Stimulated activated memory B cell treated with anti-CD40 and anti-IgM and Interleukin-4, amounts not matched to agents 10 μg/mL and 1 μg/mL and 100 μg/mL, for 72 hours (primary cell): ENCODE measurements around the gene SERHL2.
"Not testable (repeated sequence)": the region's sequence is repeated elsewhere in the genome, so short reads cannot be mapped to it uniquely, and the experiment has no call there.

Source experiments
- ATAC-seq: fragments of 150-1000 bp; cut with Tn5 transposase; 2 replicates; pipeline ENCODE4 v1.10.0; 2021
- H3K27ac Mint-ChIP-seq: one replicate; pipeline ENCODE4 v1.8.0; 2022; ENCODE audit warnings: mild to moderate bottlenecking, mixed read lengths
- H3K27me3 Mint-ChIP-seq: one replicate; pipeline ENCODE4 v1.8.0; 2022; ENCODE audit warnings: mixed read lengths
- H3K36me3 Mint-ChIP-seq: one replicate; pipeline ENCODE4 v1.8.0; 2022; ENCODE audit warnings: mixed read lengths
- H3K4me1 Mint-ChIP-seq: one replicate; pipeline ENCODE4 v1.8.0; 2022; ENCODE audit warnings: mixed read lengths
- H3K4me3 Mint-ChIP-seq: one replicate; pipeline ENCODE4 v1.8.0; 2022; ENCODE audit warnings: mild to moderate bottlenecking, moderate library complexity, mixed read lengths
- H3K9me3 Mint-ChIP-seq: one replicate; pipeline ENCODE4 v1.8.0; 2022; ENCODE audit warnings: mixed read lengths

SERHL2 gene

DNA sequence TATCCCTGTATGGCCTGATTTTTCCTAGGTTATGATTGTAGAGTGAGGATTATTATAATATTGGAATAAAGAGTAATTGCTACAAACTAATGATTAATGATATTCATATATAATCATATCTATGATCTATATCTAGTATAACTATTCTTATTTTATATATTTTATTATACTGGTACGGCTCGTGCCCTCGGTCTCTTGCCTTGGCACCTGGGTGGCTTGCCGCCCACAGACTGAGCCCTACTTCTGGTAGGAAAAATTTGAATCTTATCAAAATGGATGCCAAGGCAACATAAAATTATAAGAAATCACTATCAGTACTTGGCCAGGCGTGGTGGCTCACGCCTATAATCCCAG is 1.5 kb upstream of the SERHL2 start:
- peak overlapping the region; percentile 96 for H3K27ac Mint-ChIP-seq
- H3K4me3 Mint-ChIP-seq: peak overlapping the region; percentile 86
- not testable (repeated sequence) for ATAC-seq

GRCh38 chr22:42560381-42560780 is 6.6 kb downstream of the SERHL2 start:
- no peaks in the 10 kb centered on the region for H3K9me3 Mint-ChIP-seq
- H3K4me3 Mint-ChIP-seq: no peak overlapping the region
- no peak for ATAC-seq
- H3K27me3 Mint-ChIP-seq: no peaks in the 10 kb centered on the region
- H3K27ac Mint-ChIP-seq: peak overlapping the region; percentile 80
- H3K36me3 Mint-ChIP-seq: no peaks in the 10 kb centered on the region
- H3K4me1 Mint-ChIP-seq: peaks cover 24% of the 10 kb centered on the region

More for the DNA sequence above, 1.5 kb upstream of the SERHL2 start:
- not testable (repeated sequence) for H3K36me3 Mint-ChIP-seq, H3K9me3 Mint-ChIP-seq, H3K27me3 Mint-ChIP-seq
- peaks cover 45% of the 10 kb centered on the region for H3K4me1 Mint-ChIP-seq

DNA sequence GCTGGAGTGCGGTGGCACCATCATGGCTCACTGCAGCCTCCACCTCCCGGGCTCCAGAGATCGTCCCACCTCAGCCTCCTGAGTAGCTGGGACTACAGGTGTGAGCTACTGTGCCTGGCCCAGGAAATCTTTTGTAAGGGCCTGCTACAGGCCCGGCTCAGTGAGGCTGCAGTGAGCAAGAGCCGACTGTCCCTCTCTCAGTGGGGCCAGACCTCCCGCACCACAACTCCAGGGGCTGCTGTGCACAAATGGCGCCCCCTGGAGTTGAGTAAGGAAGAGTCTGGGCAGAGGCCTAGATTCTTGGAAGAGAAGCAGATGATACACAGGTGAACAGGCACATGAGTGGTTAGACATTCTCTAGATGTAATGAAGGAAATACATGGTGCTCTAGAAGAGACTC is 7.0 kb downstream of the SERHL2 start:
- Mint-ChIP-seq H3K9me3 (no peaks in the 10 kb centered on the region), H3K27ac (peak overlapping the region; percentile 80)

DNA sequence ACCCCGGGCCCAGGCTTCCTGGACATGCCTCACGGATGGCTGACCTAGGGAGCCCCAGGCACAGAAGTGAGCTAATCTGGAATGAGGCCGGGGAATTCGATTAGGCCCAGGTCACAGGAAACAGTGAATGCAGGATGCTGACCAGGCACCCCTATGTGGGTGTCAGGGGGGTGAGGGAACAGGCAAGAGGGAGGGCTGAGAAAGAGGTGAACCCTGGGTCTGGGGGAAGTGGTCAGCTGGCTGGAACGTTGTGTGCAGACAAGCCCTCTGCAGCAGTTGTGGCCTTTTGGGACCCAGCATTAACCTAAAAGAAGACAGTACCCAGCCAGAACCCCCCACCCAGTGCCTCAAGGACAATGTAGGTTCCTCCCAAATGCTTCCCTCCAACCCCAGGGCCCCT is 8.1 kb downstream of the SERHL2 start:
- H3K9me3 Mint-ChIP-seq: no peaks in the 10 kb centered on the region
- ATAC-seq: no peak
- H3K27ac Mint-ChIP-seq: peak overlapping the region; percentile 80
- H3K36me3 Mint-ChIP-seq: no peaks in the 10 kb centered on the region
- peaks cover 24% of the 10 kb centered on the region for H3K4me1 Mint-ChIP-seq
- H3K4me3 Mint-ChIP-seq: no peak overlapping the region
- H3K27me3 Mint-ChIP-seq: no peaks in the 10 kb centered on the region

More for the DNA sequence above, 7.0 kb downstream of the SERHL2 start:
- ATAC-seq: no peak
- Mint-ChIP-seq H3K4me3 (no peak overlapping the region), H3K27me3 (no peaks in the 10 kb centered on the region), H3K36me3 (no peaks in the 10 kb centered on the region), H3K4me1 (peaks cover 24% of the 10 kb centered on the region)

DNA sequence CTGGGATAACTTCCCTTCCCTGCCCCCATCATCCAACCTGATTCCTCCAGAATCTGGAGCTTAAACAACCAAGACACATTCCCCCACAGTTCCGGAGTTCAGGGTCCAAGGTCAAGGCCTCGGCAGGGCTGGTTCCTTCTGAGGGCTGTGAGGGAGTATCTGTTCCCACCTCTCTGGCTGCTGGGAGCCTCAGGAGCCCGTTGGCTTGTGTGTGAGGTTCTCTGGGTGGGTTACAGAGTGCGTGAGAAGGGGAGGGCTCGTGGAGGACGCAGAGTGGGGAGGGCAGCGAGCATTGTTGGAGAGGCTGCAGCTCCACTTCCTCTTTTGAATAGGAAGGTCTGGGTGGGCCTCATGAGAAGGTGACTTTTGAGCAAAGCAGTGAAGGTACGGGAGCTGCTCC is 8.5 kb downstream of the SERHL2 start:
- H3K4me1 Mint-ChIP-seq: peaks cover 24% of the 10 kb centered on the region
- peak overlapping the region; percentile 80 for H3K27ac Mint-ChIP-seq
- H3K9me3 Mint-ChIP-seq: no peaks in the 10 kb centered on the region
- ATAC-seq: peak; percentile 95
- peak overlapping the region; percentile 3 for H3K4me3 Mint-ChIP-seq
- no peaks in the 10 kb centered on the region for H3K27me3 Mint-ChIP-seq
- no peaks in the 10 kb centered on the region for H3K36me3 Mint-ChIP-seq

DNA sequence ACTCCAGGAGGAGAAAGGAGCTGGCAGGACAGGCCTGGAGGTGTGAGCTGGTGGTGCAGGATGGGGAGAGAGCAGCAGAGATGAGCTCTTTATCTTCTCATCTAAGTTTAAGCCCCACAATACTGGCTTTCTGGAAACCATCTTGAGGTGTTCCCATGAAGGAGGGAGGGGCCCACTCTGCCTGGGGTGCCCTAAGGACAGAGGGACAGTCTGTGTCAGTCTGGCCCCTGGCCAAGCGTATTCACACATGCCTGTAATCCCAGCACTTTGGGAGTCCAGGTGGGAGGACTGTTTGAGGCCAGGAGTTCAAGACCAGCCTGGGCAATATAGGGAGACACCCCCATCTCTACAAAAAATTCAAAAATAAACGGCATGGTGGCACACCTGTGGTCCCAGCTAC is 8.9 kb downstream of the SERHL2 start:
- H3K27ac Mint-ChIP-seq: peak overlapping the region; percentile 80
- no peaks in the 10 kb centered on the region for H3K9me3 Mint-ChIP-seq
- H3K27me3 Mint-ChIP-seq: no peaks in the 10 kb centered on the region
- no peak for ATAC-seq
- no peak overlapping the region for H3K4me3 Mint-ChIP-seq
- no peaks in the 10 kb centered on the region for H3K36me3 Mint-ChIP-seq
- H3K4me1 Mint-ChIP-seq: peaks cover 24% of the 10 kb centered on the region

DNA sequence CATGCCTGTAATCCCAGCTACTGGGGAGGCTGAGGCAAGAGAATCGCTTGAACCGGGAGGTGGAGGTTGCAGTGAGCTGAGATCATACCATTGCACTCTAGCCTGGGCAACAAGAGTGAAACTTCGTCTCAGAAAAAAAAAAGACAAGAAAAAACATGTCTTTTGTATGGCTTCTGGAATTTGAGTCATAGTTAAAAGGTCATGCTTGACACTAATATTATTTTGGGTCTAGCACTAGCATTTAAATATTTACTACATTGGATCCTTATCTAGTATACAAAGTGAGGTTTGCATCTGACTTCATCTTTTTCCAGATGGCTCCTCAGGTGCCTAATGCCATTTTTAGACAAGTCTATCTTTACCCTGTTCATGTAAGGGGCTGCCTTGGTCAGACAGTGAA is 10.2 kb downstream of the SERHL2 start:
- not testable (repeated sequence) for H3K9me3 Mint-ChIP-seq, H3K27me3 Mint-ChIP-seq, H3K27ac Mint-ChIP-seq, ATAC-seq, H3K36me3 Mint-ChIP-seq, H3K4me3 Mint-ChIP-seq
- H3K4me1 Mint-ChIP-seq: peaks cover 24% of the 10 kb centered on the region

DNA sequence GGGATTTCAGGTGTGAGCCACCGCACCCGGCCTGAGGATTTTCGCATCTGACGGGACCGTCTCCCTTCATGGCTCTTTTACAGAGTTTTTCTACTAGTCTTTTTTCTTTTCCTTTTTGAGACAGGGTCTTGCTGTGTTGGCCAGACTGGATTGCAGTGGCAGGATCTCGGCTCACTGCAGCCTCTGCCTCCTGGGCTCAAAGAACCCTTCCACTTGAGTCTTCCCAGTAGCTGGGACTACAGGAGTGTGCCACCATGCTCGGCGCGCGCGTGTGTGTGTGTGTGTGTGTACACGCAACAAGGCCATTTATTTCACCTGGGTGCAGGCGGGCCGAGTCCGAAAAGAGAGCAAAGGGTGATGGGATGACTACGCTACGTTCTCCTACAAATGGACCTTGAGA is 10.9 kb downstream of the SERHL2 start:
- Mint-ChIP-seq H3K9me3 (no peaks in the 10 kb centered on the region), H3K4me1 (peaks cover 24% of the 10 kb centered on the region), H3K4me3 (no peak overlapping the region), H3K27ac (no peak overlapping the region), H3K27me3 (no peaks in the 10 kb centered on the region), H3K36me3 (no peaks in the 10 kb centered on the region)
- ATAC-seq: no peak

- H3K36me3 Mint-ChIP-seq: peaks cover 6% of the 10 kb centered on the region
- no peak overlapping the region for H3K27ac Mint-ChIP-seq
Observed at GRCh38 chr22:42565956-42566355, 12.2 kb downstream of the SERHL2 start.

GRCh38 chr22:42567950-42568349 is 14.2 kb downstream of the SERHL2 start:
- not testable (repeated sequence) for H3K27ac Mint-ChIP-seq, ATAC-seq

More at GRCh38 chr22:42565956-42566355, 12.2 kb downstream of the SERHL2 start:
- Mint-ChIP-seq H3K4me1 (peaks cover 20% of the 10 kb centered on the region), H3K27me3 (no peaks in the 10 kb centered on the region), H3K9me3 (no peaks in the 10 kb centered on the region), H3K4me3 (no peak overlapping the region)
- ATAC-seq: no peak

DNA sequence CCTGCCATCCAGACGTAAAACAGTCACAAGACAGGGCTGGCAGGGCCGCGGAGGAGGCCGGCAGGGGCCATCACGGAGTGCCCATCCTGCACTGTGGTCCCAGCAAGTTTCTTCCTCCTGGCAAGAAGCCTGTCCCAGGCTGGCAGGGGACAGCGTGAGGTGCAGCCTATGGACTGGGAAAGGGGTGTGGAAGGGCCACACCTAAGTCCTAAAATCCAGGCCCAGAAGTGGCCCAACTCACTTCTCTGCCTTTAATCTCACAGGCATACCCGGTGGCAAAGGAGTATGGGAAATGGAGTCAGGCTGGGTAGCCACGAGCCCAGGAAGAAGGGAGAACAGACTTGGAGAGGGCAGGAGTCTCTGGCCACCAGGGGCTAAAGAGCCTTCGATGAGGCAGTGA is 16.8 kb downstream of the SERHL2 start:
- H3K27ac Mint-ChIP-seq, H3K4me3 Mint-ChIP-seq, H3K9me3 Mint-ChIP-seq, H3K27me3 Mint-ChIP-seq, ATAC-seq, H3K4me1 Mint-ChIP-seq: not testable (repeated sequence)
- peaks cover 15% of the 10 kb centered on the region for H3K36me3 Mint-ChIP-seq

More at GRCh38 chr22:42567950-42568349, 14.2 kb downstream of the SERHL2 start:
- peaks cover 11% of the 10 kb centered on the region for H3K36me3 Mint-ChIP-seq
- H3K4me1 Mint-ChIP-seq, H3K27me3 Mint-ChIP-seq, H3K9me3 Mint-ChIP-seq, H3K4me3 Mint-ChIP-seq: not testable (repeated sequence)

DNA sequence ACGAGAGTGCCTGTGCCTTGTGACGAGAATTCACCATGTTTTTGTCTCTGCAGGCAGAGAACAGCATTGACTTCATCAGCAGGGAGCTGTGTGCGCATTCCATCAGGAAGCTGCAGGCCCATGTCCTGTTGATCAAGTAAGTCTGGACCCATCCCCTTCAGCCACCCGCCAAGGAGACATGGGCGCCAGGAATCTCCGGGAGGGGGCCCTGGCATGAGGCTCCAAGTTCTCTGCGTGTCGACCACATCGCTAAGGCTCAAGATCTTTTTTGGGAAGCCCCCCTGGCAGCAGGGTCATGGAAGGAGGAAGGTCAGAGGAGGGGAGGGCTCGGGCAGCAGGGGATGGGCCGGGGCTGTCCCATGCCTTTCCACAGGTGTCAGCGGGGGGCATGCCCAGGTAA is 17.3 kb downstream of the SERHL2 start:
- peaks cover 20% of the 10 kb centered on the region for H3K36me3 Mint-ChIP-seq
- H3K9me3 Mint-ChIP-seq, H3K4me3 Mint-ChIP-seq, H3K27ac Mint-ChIP-seq, H3K4me1 Mint-ChIP-seq, H3K27me3 Mint-ChIP-seq: not testable (repeated sequence)
- peak; percentile 38 for ATAC-seq

- H3K27ac Mint-ChIP-seq, ATAC-seq, H3K4me1 Mint-ChIP-seq, H3K4me3 Mint-ChIP-seq, H3K9me3 Mint-ChIP-seq, H3K27me3 Mint-ChIP-seq: not testable (repeated sequence)
- peaks cover 38% of the 10 kb centered on the region for H3K36me3 Mint-ChIP-seq
Observed at GRCh38 chr22:42574046-42574445, 20.3 kb downstream of the SERHL2 start.

DNA sequence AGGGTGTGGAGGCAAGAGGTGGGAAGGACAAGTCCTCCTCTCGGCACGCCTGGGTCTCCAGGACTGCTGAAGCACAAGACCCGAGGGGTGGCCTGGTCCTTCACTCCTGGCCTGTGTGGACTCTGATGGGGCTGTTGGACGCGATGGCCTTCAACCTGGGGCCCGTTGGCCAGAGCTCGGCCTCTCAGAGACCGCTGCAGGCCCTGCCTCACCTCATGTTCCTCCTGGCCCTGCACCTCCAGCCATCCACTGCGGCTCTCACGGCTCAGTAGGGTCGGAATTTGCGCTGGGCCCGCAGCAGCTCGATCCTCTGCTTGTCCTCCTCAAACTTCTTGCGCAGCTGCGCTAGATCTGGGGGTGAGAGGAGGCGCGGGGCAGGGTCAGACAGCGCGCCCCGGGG is 20.7 kb downstream of the SERHL2 start:
- H3K36me3 Mint-ChIP-seq: peaks cover 38% of the 10 kb centered on the region
- not testable (repeated sequence) for H3K9me3 Mint-ChIP-seq, H3K27me3 Mint-ChIP-seq, ATAC-seq, H3K27ac Mint-ChIP-seq, H3K4me3 Mint-ChIP-seq, H3K4me1 Mint-ChIP-seq

DNA sequence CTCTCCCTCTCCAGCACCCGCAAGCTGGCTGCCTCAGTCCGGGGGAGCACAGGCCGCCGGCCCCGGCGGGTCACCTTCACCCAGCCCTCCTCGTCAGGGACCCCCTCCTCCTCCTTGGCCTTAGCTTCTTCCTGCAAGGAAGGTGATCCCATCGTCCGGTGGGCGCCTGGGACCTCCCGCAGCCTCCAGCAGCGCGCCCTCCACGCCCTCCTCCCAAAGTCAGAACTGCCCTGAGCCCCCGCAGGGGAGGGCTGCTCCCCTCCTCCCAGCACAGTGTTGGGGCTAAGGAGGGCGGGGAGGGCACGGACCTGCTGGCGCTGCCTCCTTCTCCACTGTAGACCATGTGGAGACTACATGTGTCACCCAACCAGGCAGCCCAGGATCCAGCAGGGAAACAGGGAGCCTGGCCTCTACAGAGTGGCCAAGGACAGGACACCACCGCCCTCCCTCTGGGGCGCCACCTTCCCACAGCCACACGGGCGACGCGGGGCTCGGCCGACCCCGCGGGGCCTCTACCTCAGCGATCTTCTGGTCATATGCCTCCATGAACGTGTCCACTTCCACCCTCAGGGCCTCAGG is 22.3 kb downstream of the SERHL2 start:
- not testable (repeated sequence) for H3K9me3 Mint-ChIP-seq, H3K4me3 Mint-ChIP-seq, H3K27me3 Mint-ChIP-seq, H3K4me1 Mint-ChIP-seq, H3K27ac Mint-ChIP-seq
- H3K36me3 Mint-ChIP-seq: peaks cover 30% of the 10 kb centered on the region
- peak; percentile 21 for ATAC-seq

GRCh38 chr22:42577141-42577540 is 23.4 kb downstream of the SERHL2 start:
- Mint-ChIP-seq H3K4me1 (peaks cover 14% of the 10 kb centered on the region), H3K36me3 (peaks cover 30% of the 10 kb centered on the region)
- not testable (repeated sequence) for H3K27me3 Mint-ChIP-seq, H3K27ac Mint-ChIP-seq, H3K4me3 Mint-ChIP-seq, ATAC-seq, H3K9me3 Mint-ChIP-seq
